Measurements from ENCODE around the gene TMEM167B.

GRCh38 chr1:109112652-109113285 is 22.2 kb downstream of the TMEM167B start:
- no peak for TF ChIP-seq EZH2 (IDR thresholded peaks at IDR 0.05; ENCODE audit: insufficient read depth, poor library complexity, severe bottlenecking)
- no peak for TF ChIP-seq EZH2phosphoT487 (IDR thresholded peaks at IDR 0.05; ENCODE audit: insufficient read depth, low read depth)

All from GM23248 (cell line).